Suppressor macrophage (primary cell): Measurements from ENCODE around the gene CELSR1.

Source experiments
- DNase-seq, 4 experiments: peaks; one replicate each; pipeline ENCODE4 v3.0.0-alpha.2; 2020 to 2022

Gene CELSR1

DNA sequence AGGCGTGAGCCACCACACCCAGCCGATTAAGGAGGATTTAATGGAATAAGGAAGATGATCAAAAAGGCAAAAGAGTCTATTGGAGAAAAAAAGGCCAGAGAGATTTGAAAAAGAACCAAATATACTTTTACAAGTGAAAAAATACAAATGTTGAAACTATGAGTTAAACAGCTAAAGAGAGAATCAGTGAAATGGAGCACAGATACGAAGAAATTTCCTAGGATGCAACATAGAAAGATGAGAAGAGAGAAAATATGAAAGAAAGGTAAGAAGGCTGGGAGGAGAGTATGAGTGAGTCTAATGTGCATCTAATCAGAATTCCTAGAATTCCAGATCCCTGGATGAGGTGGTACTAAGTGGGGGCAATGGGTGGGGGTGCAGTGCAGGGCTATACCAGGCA, 19.4 kb upstream of the CELSR1 start:
- DNase-seq: no peak

DNA sequence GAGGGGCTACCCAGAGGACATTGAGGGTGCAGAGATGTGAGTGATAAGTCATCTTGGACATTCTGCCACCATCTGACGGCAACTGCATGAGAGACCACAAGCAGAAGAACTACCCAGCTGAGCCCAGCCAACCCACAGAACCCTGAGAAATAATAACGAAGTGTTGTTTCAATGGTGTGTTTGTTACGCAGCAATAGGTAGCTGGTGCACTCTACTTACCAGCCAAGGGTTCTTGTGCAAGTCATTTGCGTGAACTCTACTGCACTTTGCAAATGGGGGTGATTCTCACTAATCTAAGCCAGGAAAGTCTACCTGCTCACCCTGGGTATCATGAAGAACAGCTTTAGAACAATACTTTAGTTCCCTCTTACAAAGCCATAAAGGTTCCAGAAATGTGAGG, 15.8 kb upstream of the CELSR1 start:
- no peak for DNase-seq

DNA sequence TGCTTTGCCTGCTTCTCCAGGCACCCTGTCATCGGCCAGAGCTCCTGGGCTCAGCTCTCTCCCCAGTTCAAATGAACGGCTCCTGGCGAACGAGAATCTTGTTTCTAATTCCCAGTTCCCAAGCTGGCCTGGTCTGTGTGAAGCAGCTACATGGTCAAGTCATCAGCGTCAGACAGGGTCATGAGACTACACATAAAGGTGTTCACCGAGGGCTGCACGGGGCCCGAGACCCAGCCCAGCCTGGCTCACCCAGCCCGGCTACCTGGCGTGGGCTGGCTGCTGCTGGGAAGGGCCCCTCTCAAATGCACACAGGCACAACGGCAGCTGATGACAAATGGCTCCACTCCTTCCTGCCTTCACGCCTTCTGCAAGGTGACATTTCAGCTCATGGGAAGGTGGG, 14.6 kb upstream of the CELSR1 start:
- no peak for DNase-seq

DNA sequence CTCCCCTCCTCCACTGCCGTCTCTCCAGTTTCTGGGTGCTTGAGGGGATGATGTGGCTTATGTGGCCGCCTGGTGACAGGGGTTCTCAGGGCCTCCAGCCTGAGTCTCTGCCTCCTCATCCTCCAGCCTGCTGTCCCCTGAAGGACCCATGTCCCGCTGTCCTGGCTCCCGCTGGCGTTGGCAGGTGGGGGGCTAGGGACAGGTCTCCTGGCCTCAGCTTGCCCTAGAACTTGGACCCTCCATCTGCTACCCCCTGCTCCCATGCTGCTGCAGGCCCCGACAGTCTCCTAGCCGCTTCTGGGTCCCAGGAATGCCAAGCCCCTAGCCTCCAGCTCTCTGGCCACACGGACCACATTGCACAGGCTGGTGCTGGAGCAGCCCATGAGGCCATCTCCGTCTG, 13.9 kb upstream of the CELSR1 start:
- DNase-seq: peak in 1 of 4 experiments; percentile 1

DNA sequence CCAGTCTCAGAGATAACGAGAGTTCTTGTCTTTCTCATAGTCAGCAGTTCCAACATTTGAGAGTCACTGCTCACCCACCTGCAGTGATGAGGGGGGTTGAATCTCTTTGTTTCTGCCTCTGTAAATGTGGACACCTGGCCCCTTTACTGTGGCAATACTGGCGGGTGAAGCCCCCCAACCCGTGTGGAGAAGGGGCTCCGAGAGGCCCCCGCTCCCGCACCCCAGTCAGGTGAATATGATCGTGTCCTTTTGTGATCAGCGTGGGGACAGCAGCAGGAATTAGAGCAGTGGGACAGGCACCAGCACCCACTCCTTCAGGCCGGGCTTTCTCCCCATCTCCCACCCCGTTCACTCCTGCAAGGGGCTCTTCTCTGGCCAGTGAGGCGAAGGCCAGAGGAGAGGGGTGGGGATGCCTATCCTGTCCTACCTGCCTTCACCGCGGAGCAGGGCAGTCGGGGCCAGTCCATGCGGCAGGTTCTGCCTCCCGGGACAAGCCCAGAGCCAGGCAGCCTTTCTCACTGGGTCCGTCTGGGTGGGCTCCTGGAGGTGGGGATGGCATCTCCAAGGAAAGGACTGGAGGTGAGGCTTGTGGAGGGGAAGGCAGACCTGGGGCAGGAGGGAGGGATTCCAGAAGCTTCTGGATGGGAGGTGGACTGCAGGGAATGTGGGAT, 12.7 kb upstream of the CELSR1 start:
- DNase-seq: peak in 1 of 4 experiments; percentile 2

DNA sequence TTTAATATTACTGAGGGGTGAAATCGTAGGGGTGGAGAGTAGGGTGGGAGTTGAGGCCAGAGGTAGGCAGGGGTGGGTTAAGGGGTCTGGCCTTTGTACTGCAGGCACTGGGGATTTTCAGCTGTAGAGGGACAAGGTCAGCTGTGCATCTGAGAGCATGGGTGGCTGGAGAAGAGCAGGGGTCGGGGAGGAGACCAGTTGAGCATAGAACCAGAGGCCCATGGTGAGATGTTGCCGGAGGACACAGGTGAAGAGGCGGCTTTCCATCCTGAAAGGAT, 12.1 kb upstream of the CELSR1 start:
- no peak for DNase-seq

DNA sequence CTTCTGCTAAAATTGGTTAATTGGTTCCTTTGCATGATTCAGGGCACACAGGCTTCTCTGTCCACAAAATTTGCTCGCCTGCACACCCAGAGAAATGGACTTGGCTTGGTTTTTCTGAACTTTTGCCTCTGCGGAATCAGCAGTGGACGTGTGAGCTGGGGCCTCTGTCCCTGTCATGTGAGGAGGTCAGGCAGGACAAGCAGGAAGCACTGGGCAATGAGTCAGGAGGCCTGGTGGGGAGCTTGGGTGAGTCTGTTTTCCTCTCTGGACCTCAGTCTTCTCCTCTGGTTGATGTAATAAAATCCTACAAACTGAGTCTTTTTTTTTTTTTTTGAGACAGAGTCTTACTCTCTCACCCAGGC, 10.4 kb upstream of the CELSR1 start:
- DNase-seq: peak; percentile 94 to 99 (median 96)

DNA sequence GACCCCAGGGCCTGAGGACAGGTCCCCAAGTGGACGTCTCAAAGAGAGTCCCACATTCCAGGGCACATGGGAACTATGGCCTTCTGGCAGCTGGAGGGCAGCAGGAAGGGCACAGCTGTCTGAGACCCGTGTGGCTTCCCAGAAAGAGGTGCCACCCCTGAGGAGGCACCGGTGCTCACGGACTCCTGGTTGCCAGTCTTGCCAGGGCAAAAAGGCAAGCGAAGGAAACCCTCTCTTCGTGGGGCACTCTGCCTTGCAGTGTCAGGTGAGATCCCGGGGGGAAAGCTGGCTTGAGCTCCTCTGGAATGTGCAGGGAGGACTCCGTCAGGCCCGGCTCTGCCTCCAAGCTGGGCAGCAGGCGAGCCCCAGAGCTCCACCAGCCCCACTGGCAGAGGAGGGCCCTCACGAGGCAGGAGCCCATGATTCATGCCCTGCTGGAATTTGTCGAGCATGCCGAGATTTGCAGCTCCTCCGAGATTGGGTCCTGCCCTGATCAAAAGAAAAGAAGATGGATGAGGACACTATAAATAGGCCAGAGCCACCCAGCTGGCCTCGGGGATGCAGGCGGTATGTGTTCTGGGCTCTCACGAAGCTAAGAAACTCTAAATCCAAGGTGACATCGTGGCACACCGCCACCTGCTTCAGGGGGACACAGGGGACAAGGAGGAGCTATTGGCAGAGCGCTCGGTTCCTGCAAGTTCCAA, 9.9 kb upstream of the CELSR1 start:
- no peak for DNase-seq

DNA sequence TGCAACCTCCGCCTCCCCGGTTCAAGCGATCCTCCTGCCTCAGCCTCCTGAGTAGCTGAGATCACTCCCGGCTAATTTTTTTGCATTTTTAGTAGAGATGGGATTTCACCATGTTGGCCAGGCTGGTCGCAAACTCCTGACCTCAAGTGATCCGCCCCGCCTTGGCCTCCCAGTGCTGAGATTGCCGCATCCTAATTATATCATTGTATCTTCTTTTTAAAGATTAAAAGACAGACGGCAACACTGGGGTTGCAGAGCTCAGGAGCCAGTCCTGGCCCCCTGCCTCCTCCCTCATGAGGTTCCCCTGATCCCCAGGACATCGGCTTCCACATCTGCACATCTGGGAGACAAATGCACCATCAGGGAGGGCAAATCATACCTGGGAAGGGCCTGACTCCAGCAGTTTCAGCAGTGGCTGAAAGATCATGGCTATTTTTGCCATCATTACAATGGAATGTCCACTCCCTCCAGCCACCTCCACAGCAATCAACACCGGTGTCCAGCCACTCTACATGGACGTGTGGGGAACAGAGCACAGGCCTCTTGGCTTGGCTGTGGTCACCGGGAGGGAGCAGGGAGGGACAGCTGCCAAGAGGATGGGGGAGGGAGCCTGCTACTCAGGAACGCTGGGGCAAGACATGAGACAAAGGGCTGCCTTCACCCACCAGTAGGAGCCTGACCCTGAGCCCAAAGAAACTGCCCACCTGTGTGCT, 9.2 kb upstream of the CELSR1 start:
- DNase-seq: peak in 3 of 4 experiments; percentile 51 to 63 (median 55)

DNA sequence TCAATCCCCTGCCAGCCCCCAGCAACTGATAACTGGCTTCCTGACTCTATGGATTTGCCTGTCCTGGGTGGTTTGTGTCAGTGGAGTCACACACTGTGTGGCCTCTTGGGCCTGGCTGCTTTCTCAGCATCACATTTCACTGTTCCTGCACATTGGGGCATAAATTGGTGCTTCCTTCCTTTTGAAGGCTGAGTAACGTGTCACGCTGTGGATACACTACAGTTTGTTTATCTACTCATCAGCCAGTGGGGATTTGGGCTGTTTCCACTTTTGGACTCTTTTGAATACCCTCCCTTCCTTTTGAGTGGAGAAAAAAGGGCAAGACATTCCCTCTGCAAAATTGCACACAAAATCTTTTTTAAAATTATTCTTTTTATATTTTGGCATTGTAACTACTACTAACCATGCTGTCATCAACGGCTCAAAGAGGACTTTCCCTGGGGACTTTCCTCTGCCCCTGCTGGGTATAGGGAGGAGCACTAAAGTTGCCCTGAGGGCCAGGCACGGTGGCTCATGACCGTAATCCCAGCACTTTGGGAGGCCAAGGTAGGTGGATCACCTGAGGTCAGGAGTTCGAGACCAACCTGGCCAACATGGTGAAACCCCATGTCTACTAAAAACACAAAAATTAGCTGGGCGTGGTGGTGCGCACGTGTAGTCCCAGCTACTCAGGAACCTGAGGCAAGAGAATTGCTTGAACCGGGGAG, 7.8 kb upstream of the CELSR1 start:
- DNase-seq: peak; percentile 82 to 92 (median 86)

DNA sequence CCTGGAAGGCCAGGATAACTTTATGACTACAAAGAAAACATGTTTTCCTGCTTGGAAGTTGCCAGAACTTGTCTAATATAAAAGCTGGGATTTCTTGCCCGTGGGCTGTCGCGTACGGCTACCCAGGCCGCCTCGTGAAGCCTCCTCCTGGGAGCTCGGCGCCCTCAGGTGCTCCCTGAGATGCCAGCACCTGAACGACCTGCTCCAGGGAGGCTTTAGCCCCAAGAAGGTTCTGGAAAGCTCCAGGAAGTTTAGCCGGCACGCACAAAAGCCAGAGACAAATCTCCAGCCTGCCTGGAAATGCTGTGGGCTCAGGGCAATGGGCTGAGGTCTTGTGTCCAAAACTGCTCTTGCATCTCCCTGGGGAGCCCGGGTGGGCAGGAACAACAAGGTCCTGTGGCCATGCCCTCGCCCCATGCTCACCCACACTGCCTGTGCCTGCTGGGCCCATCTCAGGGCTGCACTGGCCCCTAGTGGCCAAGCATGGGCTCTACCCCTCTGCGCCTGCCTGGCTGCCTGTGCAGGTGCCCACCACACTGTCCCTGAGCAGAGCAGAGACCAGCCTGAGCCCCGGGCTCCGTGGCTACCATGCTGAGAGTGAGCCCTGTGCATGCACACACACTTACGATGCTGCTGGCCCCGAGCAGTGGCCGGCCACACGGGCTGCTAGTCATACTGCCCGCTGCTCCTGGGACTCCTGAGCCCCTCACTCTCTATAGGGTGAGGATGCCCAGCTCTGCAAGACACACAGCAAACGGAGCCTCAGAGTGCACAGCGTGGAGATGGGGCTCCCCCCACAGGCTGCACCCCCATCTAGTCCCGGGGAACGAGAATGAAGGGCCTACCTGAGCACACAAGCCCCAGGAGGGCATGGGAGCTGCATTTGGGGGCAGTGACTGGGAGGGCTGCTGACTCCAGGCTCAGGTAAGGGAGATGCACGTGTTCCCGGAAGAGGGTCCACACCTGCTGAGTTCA, 4.9 kb upstream of the CELSR1 start:
- peak; percentile 83 to 91 (median 87) for DNase-seq

DNA sequence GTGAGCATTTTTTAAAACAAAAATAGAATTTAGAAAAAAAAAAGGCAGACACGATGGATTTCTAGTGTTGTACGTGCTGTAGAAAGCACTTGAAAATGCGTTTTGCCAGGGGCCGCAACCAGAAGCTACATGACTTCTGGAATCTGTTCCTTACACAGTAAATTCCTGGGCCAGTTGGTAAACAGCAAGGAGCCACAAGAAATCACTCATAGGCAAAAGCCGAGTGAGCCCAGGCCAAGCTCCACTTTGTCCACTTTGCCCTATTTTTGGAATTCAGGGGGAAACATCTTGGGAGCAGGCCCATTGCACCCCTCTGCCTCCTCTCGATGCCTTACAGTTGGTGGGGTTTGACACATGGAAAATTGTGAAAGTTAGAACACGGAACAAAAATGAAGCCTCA, 4.1 kb upstream of the CELSR1 start:
- no peak for DNase-seq

DNA sequence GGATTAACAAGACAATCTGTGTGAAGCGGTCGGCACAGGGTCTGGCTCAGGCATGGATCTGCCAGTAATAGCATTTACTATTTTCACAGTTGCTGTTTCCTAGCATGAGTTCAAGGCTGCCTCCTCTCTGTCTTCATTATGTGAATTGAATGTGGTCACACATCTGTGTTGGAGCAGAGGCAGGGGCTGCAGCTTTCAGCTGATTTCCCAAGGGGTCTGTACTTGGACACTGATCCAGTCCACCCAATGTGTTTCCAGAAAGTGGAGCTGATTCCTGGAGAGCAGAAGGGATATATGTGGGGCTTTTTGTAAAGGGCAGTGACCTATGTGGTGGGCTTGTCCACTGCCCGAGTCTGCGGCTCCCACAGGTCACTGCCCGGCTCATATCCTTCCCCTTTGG, 3.5 kb upstream of the CELSR1 start:
- no peak for DNase-seq

DNA sequence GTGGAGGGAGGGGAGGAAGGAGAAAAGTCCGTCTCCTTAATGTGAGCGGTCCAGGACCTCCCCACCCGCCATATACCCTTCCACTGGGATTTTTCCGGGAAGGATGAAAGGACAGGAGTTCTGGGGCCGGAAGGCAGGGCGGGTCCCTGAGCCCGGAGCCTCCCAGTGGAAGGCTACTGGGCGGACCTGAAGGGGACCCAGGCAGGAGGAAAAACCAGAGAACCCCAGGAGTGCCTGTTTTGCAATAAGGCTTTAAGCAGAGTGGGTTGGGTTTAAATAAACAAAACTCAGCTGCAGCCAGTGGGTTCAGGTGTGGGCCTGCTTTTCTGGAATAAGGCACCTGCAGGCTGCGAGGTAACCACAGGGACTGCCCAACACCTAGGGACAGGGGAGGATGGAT, 1.7 kb upstream of the CELSR1 start:
- DNase-seq: no peak

DNA sequence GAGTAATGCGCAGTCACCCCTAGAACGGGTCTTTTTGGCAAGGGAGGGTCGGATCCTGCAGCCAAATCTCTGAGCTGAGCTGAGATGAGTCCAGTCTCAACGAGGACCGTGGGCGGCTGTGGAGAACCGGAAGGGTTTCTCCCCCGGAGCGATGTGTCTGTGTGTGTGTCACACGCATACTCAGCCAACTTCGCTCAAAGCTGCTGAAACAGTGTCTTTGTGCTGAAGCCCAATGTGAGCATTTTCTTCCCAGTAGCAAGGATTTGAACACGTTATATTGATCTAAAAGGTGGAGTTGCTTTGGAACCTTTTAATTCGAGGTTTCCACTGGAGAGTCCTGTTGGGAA, 1.4 kb upstream of the CELSR1 start:
- peak; percentile 86 to 94 (median 93) for DNase-seq

DNA sequence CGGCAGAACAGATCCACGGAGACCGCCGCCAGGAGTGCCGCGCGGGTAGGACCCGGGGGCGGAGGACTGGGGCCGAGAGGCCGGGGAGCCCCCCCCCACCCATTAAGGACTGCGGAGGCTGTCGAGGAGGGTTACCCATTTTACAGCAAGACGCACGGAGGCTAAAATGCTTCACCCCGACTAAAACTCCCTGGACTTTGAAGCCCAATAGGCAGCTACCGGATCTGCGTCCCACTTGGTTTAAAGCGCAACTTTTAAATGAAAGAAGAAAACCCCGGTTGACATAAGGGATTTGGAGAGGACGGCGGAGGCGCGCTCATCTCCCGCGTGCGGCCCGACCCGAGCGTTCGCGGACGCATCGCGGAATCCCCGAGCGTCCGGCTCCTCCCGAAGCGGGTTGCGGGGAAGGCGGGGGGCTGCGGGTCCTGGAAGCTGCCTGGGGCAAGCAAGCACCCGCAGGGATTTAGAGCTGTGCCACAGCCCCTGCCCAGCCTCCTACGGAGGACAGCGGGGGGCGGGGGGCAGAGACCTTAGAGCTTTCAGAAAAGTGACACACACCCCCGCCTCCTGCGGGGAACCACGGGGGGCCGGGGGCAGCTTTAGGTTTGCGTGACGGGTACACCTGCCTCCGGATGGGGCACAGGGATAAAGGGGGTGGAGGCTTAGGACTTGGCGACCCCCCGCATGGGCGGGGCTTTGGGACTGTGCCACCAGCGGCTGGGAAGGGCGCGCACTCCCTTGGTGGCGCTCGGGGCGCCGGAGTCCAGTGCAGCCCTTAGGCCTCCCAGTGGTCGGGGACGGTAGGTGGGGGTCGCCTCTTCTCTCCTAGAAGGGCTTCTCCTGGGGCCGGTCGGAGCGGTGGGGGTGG, 760 bp upstream of the CELSR1 start:
- DNase-seq: peak; percentile 52 to 69 (median 64)

DNA sequence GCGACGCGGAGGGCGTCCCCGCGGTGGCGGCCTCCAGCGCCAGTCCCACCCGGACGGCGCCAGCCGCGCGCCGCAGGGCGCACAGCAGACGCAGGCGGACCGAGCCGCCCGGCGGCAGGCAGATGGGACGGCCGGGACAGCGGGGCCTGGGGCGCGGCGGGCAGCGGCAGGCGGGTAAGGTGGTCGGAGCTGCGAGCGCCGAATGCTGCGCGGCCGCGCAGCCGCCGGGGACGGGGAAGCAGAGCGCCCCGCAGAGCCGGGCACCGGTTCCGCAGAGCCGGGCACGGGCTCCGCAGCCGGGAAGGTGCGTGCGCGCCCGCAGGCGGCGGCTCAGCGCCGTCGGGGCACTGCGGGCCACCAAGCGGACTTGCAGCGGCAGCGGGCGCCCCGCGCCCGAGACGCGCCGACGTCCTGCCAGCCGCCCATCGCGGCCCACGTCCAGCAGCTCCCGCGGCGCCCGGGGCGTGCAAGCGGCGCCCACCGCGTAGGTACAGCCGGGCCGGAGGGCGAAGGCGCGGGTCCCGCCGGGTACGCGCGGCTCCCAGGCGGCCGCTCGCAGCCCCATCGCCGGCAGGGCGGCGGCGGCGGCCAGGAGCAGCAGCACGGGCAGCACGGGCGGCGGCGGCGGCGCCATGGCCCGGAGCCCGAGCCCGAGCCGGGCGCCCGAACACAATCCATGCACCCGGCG, 739 bp downstream of the CELSR1 start:
- peak; percentile 19 to 69 (median 44) for DNase-seq

DNA sequence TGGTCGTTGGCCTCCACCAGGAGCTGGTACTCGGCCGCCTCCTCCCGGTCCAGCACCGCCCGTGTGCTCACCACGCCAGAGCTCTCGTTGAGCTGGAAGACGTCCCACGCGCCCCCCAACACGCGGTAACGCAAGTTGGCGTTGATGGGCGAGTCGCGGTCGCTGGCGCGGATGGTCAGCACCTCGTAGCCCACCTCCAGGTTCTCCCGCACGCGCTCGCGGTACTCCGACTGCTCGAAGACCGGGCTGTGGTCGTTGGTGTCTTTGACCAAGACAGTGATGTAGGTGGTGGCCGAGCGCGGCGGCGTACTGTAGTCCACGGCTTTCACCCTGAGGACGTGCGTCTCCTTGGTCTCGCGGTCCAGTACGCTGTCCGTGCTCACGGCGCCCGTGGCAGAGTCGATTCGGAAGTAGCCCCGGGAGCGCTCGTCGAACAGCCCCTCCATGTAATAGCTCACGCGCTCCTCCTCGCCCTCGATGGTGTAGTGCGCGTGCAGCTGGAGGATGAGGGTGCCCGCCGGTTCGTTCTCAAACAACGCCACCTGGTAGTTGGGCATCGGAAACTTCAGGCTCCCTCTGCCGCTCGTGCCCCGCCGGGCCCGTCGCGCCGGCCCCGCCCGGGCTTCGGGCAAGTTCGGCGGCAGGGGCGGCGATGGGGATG, 1.4 kb downstream of the CELSR1 start:
- DNase-seq: no peak

DNA sequence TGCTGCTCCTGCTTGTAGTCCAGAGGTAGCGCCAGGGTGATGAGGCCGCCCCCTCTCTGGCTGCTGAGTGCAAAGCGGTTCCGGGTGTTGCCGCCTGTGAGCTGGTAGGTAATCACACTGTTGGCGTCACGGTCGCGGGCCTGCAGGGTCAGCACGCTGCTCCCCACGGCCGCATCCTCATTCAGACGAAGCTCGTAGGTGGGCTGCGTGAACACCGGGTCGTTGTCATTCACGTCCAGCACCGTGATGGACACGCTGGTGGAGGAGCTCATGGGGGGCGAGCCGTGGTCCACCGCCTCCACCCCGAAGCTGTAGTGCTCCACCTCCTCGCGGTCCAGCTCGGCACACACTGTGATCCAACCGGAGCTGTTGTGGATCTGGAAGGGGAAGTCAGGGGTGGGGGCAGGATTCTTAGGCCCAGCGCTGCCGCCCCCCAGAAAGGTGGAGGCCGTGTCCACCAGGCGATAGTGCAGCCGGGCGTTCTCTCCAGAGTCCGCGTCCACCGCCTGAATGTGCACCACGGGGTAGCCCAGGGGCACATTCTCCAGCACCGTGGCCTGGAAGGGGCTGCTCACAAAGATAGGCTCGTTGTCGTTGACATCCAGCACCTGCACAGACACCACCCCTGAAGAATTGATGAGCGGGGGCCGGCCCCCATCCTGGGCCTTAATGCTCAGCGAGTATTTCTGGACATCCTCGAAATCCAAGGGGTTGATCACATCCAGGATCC, 2.4 kb downstream of the CELSR1 start:
- DNase-seq: no peak
